ENCODE results near the gene MINDY3.

Gene MINDY3

GRCh38 chr10:15784662-15785300 lies 75.5 kb downstream of the MINDY3 start:
- ChIA-PET POLR2A (no interaction called here), CTCF (no interaction called here)
- Histone ChIP-seq H3K27ac (ENCODE audit: extremely low read depth, low read depth, low read length) (no peak overlapping the region), H3K36me3 (ENCODE audit: control insufficient read depth in 2 of 2, insufficient read depth in 1 of 2, low read length in 2 of 2) (peaks cover 0 to 56% of the 10 kb centered on the region in 2 experiments; a peak in 2 of 3 replicates), H3K4me3 (ENCODE audit: low read depth, low read length) (no peak overlapping the region), H3K4me1 (ENCODE audit: control insufficient read depth, insufficient read depth, low read length) (no peaks in the 10 kb centered on the region), H3K9me3 (ENCODE audit: control insufficient read depth, insufficient read depth, low read depth, low read length) (no peaks in the 10 kb centered on the region)
- TF ChIP-seq ZNF341 (tag by site-specific recombination; IDR thresholded peaks at IDR 0.05; ENCODE audit: low read depth) (no peak), ZNF239 (tag by site-specific recombination; IDR thresholded peaks at IDR 0.05) (no peak), ZNF449 (tag by site-specific recombination; IDR thresholded peaks at IDR 0.05) (no peak), OSR2 (tag by site-specific recombination; IDR thresholded peaks at IDR 0.05) (no peak), ZNF529 (tag by site-specific recombination; IDR thresholded peaks at IDR 0.05; ENCODE audit: insufficient replicate concordance) (no peak), HOXC10 (CRISPR knock-in tag; IDR thresholded peaks at IDR 0.05) (no peak), ZNF585B (tag by site-specific recombination; IDR thresholded peaks at IDR 0.05) (no peak), ZNF510 (tag by site-specific recombination; IDR thresholded peaks at IDR 0.05; ENCODE audit: insufficient replicate concordance) (no peak), HIC1 (tag by site-specific recombination; IDR thresholded peaks at IDR 0.05) (no peak), ZNF146 (tag by site-specific recombination; IDR thresholded peaks at IDR 0.05) (no peak), KLF1 (tag by site-specific recombination; IDR thresholded peaks at IDR 0.05) (no peak), MZF1 (tag by site-specific recombination; IDR thresholded peaks at IDR 0.05; ENCODE audit: borderline replicate concordance) (no peak), ZNF133 (tag by site-specific recombination; IDR thresholded peaks at IDR 0.05) (no peak), ZNF560 (tag by site-specific recombination; IDR thresholded peaks at IDR 0.05; ENCODE audit: borderline replicate concordance) (no peak), ZSCAN4 (tag by site-specific recombination; IDR thresholded peaks at IDR 0.05) (no peak), ZIC2 (tag by site-specific recombination; IDR thresholded peaks at IDR 0.05) (no peak), PATZ1 (tag by site-specific recombination; IDR thresholded peaks at IDR 0.05) (no peak)

- Histone ChIP-seq H3K4me1 (ENCODE audit: control insufficient read depth, insufficient read depth, low read length) (no peaks in the 10 kb centered on the region), H3K4me3 (ENCODE audit: low read depth, low read length) (no peak overlapping the region), H3K27ac (ENCODE audit: extremely low read depth, low read depth, low read length) (no peak overlapping the region), H3K36me3 (ENCODE audit: control insufficient read depth in 2 of 2, insufficient read depth in 1 of 2, low read length in 2 of 2) (peaks cover 0 to 60% of the 10 kb centered on the region in 2 experiments; a peak in 2 of 3 replicates), H3K9me3 (ENCODE audit: control insufficient read depth, insufficient read depth, low read depth, low read length) (no peaks in the 10 kb centered on the region)
- POLR2A ChIA-PET = no interaction called here
- CTCF ChIA-PET = interaction anchor here (0.7 kb wide), 1 partner anchor 38 kb away, joined by 3 read pairs; no protein-coding TSS in a partner anchor
- no peak for TF ChIP-seq ZNF514 (tag by site-specific recombination; IDR thresholded peaks at IDR 0.05)
- TF ChIP-seq ZNF623 (tag by site-specific recombination; IDR thresholded peaks at IDR 0.05) = no peak
- TF ChIP-seq ZNF548 (tag by site-specific recombination; IDR thresholded peaks at IDR 0.05) = no peak
- no peak for TF ChIP-seq PBX3 (CRISPR knock-in tag; IDR thresholded peaks at IDR 0.05)
- no peak for TF ChIP-seq HIC1 (tag by site-specific recombination; IDR thresholded peaks at IDR 0.05)
Observed at GRCh38 chr10:15783941-15784636, 76.2 kb downstream of the MINDY3 start.

Data from HEK293 (cell line).